ENCODE measurements around the gene TIAL1. TPM values are rescaled to one million over a fixed set of nuclear protein-coding genes. Genes with fewer than 3 reads are reported as not detected.
A peak's percentile ranks its signal among the peaks of the same experiment; 100 is the strongest.
"Not testable (repeated sequence)": the region's sequence is repeated elsewhere in the genome, so short reads cannot be mapped to it uniquely, and the experiment has no call there.

The TIAL1 gene
- total RNA-seq, 1 experiment from 2014 or later, result 27.0 TPM

GRCh38 chr10:119613741-119614140 is 17.0 kb upstream of the TIAL1 start:
- DNase-seq (ENCODE audit: low spot score), result no peak

- DNase-seq (ENCODE audit: low spot score), result no peak
Measured at GRCh38 chr10:119611433-119611832, 14.7 kb upstream of the TIAL1 start.

GRCh38 chr10:119609516-119609915 is 12.8 kb upstream of the TIAL1 start:
- no peak for DNase-seq (ENCODE audit: low spot score)

- peak; percentile 68 for DNase-seq (ENCODE audit: low spot score)
Measured at GRCh38 chr10:119608316-119609155, 11.8 kb upstream of the TIAL1 start.

GRCh38 chr10:119604468-119604867 is 7.7 kb upstream of the TIAL1 start:
- no peak for DNase-seq (ENCODE audit: low spot score)

GRCh38 chr10:119602241-119603095 is 5.7 kb upstream of the TIAL1 start:
- DNase-seq (ENCODE audit: low spot score), result peak; percentile 34

- DNase-seq (ENCODE audit: low spot score), result no peak
Measured at GRCh38 chr10:119598397-119598796, 1.6 kb upstream of the TIAL1 start.

- DNase-seq (ENCODE audit: low spot score), result no peak
Measured at GRCh38 chr10:119597405-119598186, 832 bp upstream of the TIAL1 start.

GRCh38 chr10:119595676-119596515 is 868 bp downstream of the TIAL1 start:
- DNase-seq (ENCODE audit: low spot score), result peak; percentile 35

GRCh38 chr10:119595134-119595675 is 1.6 kb downstream of the TIAL1 start:
- DNase-seq (ENCODE audit: low spot score), result peak; percentile 28

- no peak for DNase-seq (ENCODE audit: low spot score)
Measured at GRCh38 chr10:119588071-119588470, 8.7 kb downstream of the TIAL1 start.

GRCh38 chr10:119578355-119578754 is 18.4 kb downstream of the TIAL1 start:
- DNase-seq (ENCODE audit: low spot score), result no peak

GRCh38 chr10:119575991-119576390 is 20.8 kb downstream of the TIAL1 start:
- DNase-seq (ENCODE audit: low spot score), result no peak

GRCh38 chr10:119575506-119575905 is 21.3 kb downstream of the TIAL1 start:
- no peak for DNase-seq (ENCODE audit: low spot score)

GRCh38 chr10:119567978-119568377 is 28.8 kb downstream of the TIAL1 start:
- no peak for DNase-seq (ENCODE audit: low spot score)

GRCh38 chr10:119562097-119562496 is 34.7 kb downstream of the TIAL1 start:
- no peak for DNase-seq (ENCODE audit: low spot score)

- not testable (repeated sequence) for DNase-seq (ENCODE audit: low spot score)
Measured at GRCh38 chr10:119559511-119559910, 37.3 kb downstream of the TIAL1 start.

- DNase-seq (ENCODE audit: low spot score), result not testable (repeated sequence)
Measured at GRCh38 chr10:119556081-119556480, 40.7 kb downstream of the TIAL1 start.

GRCh38 chr10:119555178-119555784 is 41.5 kb downstream of the TIAL1 start:
- no peak for DNase-seq (ENCODE audit: low spot score)

GRCh38 chr10:119550827-119551226 is 45.9 kb downstream of the TIAL1 start:
- DNase-seq (ENCODE audit: low spot score), result no peak

Data from HT-29 (cell line).